ENCODE measurements around the gene CABP4. TPM values are rescaled to one million over a fixed set of nuclear protein-coding genes. Genes with fewer than 3 reads are reported as not detected.
A peak's percentile ranks its signal among the peaks of the same experiment; 100 is the strongest.

Gene CABP4
- total RNA-seq, 1 experiment from 2014 or later = not detected

DNA sequence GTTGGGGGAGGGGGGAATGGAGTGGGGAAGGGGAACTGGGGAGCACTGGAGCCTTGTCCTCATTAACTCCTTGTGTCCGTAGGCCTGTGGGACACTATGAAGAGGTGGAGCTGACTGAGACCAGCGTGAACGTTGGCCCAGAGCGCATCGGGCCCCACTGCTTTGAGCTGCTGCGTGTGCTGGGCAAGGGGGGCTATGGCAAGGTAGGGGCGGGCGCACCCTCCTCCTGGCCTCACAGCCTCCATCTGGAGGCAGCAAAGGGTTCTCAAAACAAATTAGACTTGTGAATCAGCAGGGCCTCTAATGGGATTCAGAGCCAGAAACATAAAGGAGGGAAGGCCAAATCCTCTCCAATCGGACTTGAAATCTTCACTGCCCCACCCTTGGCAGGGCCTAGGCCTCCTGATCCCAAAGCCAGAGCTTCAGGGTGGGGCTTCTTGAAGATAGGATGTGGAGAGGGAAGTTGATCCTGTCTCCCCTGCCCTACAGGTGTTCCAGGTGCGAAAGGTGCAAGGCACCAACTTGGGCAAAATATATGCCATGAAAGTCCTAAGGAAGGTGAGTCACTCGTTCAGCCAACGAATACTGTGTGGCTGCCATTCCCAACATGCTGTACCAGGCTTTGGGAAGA lies 26.0 kb upstream of the CABP4 start:
- Histone ChIP-seq H3K9me3 (ENCODE audit: control insufficient read depth in 1 of 2, insufficient read depth in 1 of 2, low read depth in 1 of 2, low read length in 2 of 2) (no peaks in the 10 kb centered on the region), H3K4me2 (ENCODE audit: low read length) (peak overlapping the region; percentile 95), H3K36me3 (ENCODE audit: control insufficient read depth in 1 of 2, insufficient read depth in 2 of 2, low read length in 2 of 2) (peaks cover 10 to 17% of the 10 kb centered on the region in 2 experiments; a peak in 3 of 4 replicates), H3K9me2 (ENCODE audit: insufficient read depth) (no peaks in the 10 kb centered on the region), H3K79me2 (ENCODE audit: insufficient read depth, low read length) (peaks cover 27% of the 10 kb centered on the region), H4K20me1 (ENCODE audit: insufficient read depth) (no peaks in the 10 kb centered on the region), H3K27ac (ENCODE audit: low read depth, low read length) (peak overlapping the region; percentile 71), H2AFZ (ENCODE audit: low read depth, low read length, poor library complexity, severe bottlenecking) (no peak overlapping the region), H3K4me3 (replicated peaks in 1 of 2; ENCODE audit: low read depth in 1 of 2, low read length in 2 of 2) (peak overlapping the region; percentile 91 to 98), H3K27me3 (ENCODE audit: insufficient read depth, low read length) (no peaks in the 10 kb centered on the region), H3K9ac (ENCODE audit: low read length) (peak overlapping the region; percentile 92), H3K4me1 (ENCODE audit: control insufficient read depth in 1 of 2, insufficient read depth in 2 of 2, low read length in 2 of 2) (peaks cover 11 to 12% of the 10 kb centered on the region in 2 experiments)
- TF ChIP-seq, protein P1, sequence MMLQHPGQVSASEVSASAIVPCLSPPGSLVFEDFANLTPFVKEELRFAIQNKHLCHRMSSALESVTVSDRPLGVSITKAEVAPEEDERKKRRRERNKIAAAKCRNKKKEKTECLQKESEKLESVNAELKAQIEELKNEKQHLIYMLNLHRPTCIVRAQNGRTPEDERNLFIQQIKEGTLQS (IDR thresholded peaks at IDR 0.05) = no peak
- TF ChIP-seq, protein P2, sequence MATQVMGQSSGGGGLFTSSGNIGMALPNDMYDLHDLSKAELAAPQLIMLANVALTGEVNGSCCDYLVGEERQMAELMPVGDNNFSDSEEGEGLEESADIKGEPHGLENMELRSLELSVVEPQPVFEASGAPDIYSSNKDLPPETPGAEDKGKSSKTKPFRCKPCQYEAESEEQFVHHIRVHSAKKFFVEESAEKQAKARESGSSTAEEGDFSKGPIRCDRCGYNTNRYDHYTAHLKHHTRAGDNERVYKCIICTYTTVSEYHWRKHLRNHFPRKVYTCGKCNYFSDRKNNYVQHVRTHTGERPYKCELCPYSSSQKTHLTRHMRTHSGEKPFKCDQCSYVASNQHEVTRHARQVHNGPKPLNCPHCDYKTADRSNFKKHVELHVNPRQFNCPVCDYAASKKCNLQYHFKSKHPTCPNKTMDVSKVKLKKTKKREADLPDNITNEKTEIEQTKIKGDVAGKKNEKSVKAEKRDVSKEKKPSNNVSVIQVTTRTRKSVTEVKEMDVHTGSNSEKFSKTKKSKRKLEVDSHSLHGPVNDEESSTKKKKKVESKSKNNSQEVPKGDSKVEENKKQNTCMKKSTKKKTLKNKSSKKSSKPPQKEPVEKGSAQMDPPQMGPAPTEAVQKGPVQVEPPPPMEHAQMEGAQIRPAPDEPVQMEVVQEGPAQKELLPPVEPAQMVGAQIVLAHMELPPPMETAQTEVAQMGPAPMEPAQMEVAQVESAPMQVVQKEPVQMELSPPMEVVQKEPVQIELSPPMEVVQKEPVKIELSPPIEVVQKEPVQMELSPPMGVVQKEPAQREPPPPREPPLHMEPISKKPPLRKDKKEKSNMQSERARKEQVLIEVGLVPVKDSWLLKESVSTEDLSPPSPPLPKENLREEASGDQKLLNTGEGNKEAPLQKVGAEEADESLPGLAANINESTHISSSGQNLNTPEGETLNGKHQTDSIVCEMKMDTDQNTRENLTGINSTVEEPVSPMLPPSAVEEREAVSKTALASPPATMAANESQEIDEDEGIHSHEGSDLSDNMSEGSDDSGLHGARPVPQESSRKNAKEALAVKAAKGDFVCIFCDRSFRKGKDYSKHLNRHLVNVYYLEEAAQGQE (IDR thresholded peaks at IDR 0.05; ENCODE audit: low read depth) = no peak
- TF ChIP-seq YY1 (IDR thresholded peaks at IDR 0.05; ENCODE audit: extremely low read depth, insufficient replicate concordance, low read depth, low read length) (no peak), ZNF274 (IDR thresholded peaks at IDR 0.05; ENCODE audit: low read depth, low read length) (no peak), SRF (IDR thresholded peaks at IDR 0.05; ENCODE audit: low read depth) (no peak), POLR2A (IDR thresholded peaks at IDR 0.05; ENCODE audit: borderline replicate concordance, extremely low read depth, insufficient read depth, insufficient read length) (no peak), ELF1 (IDR thresholded peaks at IDR 0.05; ENCODE audit: borderline replicate concordance, low read depth) (no peak), SIN3A (IDR thresholded peaks at IDR 0.05; ENCODE audit: low read depth) (no peak)
- TF ChIP-seq, protein P3, sequence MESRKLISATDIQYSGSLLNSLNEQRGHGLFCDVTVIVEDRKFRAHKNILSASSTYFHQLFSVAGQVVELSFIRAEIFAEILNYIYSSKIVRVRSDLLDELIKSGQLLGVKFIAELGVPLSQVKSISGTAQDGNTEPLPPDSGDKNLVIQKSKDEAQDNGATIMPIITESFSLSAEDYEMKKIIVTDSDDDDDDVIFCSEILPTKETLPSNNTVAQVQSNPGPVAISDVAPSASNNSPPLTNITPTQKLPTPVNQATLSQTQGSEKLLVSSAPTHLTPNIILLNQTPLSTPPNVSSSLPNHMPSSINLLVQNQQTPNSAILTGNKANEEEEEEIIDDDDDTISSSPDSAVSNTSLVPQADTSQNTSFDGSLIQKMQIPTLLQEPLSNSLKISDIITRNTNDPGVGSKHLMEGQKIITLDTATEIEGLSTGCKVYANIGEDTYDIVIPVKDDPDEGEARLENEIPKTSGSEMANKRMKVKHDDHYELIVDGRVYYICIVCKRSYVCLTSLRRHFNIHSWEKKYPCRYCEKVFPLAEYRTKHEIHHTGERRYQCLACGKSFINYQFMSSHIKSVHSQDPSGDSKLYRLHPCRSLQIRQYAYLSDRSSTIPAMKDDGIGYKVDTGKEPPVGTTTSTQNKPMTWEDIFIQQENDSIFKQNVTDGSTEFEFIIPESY (IDR thresholded peaks at IDR 0.05; ENCODE audit: extremely low read depth, insufficient replicate concordance, low read length) = no peak
- TF ChIP-seq, protein P4, sequence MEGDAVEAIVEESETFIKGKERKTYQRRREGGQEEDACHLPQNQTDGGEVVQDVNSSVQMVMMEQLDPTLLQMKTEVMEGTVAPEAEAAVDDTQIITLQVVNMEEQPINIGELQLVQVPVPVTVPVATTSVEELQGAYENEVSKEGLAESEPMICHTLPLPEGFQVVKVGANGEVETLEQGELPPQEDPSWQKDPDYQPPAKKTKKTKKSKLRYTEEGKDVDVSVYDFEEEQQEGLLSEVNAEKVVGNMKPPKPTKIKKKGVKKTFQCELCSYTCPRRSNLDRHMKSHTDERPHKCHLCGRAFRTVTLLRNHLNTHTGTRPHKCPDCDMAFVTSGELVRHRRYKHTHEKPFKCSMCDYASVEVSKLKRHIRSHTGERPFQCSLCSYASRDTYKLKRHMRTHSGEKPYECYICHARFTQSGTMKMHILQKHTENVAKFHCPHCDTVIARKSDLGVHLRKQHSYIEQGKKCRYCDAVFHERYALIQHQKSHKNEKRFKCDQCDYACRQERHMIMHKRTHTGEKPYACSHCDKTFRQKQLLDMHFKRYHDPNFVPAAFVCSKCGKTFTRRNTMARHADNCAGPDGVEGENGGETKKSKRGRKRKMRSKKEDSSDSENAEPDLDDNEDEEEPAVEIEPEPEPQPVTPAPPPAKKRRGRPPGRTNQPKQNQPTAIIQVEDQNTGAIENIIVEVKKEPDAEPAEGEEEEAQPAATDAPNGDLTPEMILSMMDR (IDR thresholded peaks at IDR 0.05 in 2 of 3, conservative IDR thresholded peaks at IDR 0.05 in 1 of 3; ENCODE audit: borderline replicate concordance in 1 of 3, insufficient read depth in 1 of 3, low read depth in 2 of 3, low read length in 2 of 3) = no peak
- ChIA-PET POLR2A (interaction anchor here (1.4 to 1.7 kb wide), 2 partner anchors 10 to 154 kb away, joined by 3 read pairs; partner anchors contain the start of gene GSTP1), CTCF (no interaction called here), RAD21 (ENCODE audit: low non-redundant PET in 1 of 2, low total read pairs in 2 of 2, uncharacterized antibody in 2 of 2, unreplicated experiment in 2 of 2) (interaction anchor here in 1 of 2 experiments (0.6 kb wide), 1 partner anchor 335 kb away, joined by 4 read pairs; no protein-coding TSS in a partner anchor)
- intact Hi-C loops (cut with micrococcal nuclease) = loop anchor here (2.0 to 5.0 kb wide), 2 partner anchors 36 to 78 kb away; partner anchors contain the start of genes CDK2AP2 and PITPNM1
- ATAC-seq = peak; percentile 16; the same call in 1 of the 2 replicates
- TSS peak; percentile 53 for BruUV-seq (replicated peaks)
- no peak for DNase-seq (ENCODE audit: low read depth, low spot score)

All from HCT116 (cell line).